Hepatocyte (in vitro differentiated cells): Measurements from ENCODE around the gene APBB2. TPM values are rescaled to one million over a fixed set of nuclear protein-coding genes. Genes with fewer than 3 reads are reported as not detected.

ENCODE experiments used
- DNase-seq: peaks from one replicate; pipeline ENCODE4 v3.0.0-alpha.2; 2016; ENCODE audit warnings: low spot score
- H2AFZ ChIP-seq: fragments of 200-600 bp; sonication (generic); 2 replicates; pipeline ENCODE4 v1.6.0; 2016; ENCODE audit warnings: antibody characterized with exemption, mild to moderate bottlenecking
- H3K27ac ChIP-seq: fragments of 200-600 bp; sonication (generic); 2 replicates; pipeline ENCODE4 v1.5.1; 2016; ENCODE audit warnings: mild to moderate bottlenecking
- H3K27me3 ChIP-seq: fragments of 200-600 bp; sonication (generic); 2 replicates; pipeline ENCODE4 v1.6.1; 2016
- H3K36me3 ChIP-seq: fragments of 200-600 bp; sonication (generic); replicated peaks from 2 replicates; pipeline ENCODE4 v1.5.1; 2016; ENCODE audit warnings: low read depth; ENCODE audit not compliant: insufficient read depth
- H3K4me1 ChIP-seq: fragments of 200-600 bp; sonication (generic); 2 replicates; pipeline ENCODE4 v1.5.1; 2016; ENCODE audit warnings: mild to moderate bottlenecking, moderate library complexity; ENCODE audit not compliant: insufficient read depth
- H3K4me2 ChIP-seq: fragments of 200-600 bp; sonication (generic); 2 replicates; pipeline ENCODE4 v1.6.0; 2016
- H3K4me3 ChIP-seq: fragments of 200-600 bp; sonication (generic); 2 replicates; pipeline ENCODE4 v1.5.1; 2016; ENCODE audit warnings: mild to moderate bottlenecking
- H3K79me2 ChIP-seq: fragments of 200-600 bp; sonication (generic); 2 replicates; pipeline ENCODE4 v1.6.0; 2017; ENCODE audit warnings: mild to moderate bottlenecking
- H3K9me2 ChIP-seq: fragments of 200-600 bp; sonication (generic); replicated peaks from 2 replicates; pipeline ENCODE4 v1.6.0; 2017; ENCODE audit warnings: mild to moderate bottlenecking; ENCODE audit not compliant: insufficient read depth
- H3K9me3 ChIP-seq: fragments of 200-600 bp; sonication (generic); 2 replicates; pipeline ENCODE4 v1.5.1; 2016; ENCODE audit warnings: low read depth, mild to moderate bottlenecking
- H4K20me1 ChIP-seq: fragments of 200-600 bp; sonication (generic); 2 replicates; pipeline ENCODE4 v1.6.0; 2016; ENCODE audit warnings: mild to moderate bottlenecking; ENCODE audit not compliant: insufficient read depth, poor library complexity, severe bottlenecking
- EZH2 ChIP-seq: fragments of 200-600 bp; sonication (generic); IDR thresholded peaks from 2 replicates; pipeline ENCODE4 v1.6.1; 2016; ENCODE audit warnings: antibody characterized with exemption, mild to moderate bottlenecking, borderline replicate concordance
- EZH2phosphoT487 ChIP-seq: fragments of 200-600 bp; sonication (generic); IDR thresholded peaks from one replicate; pipeline ENCODE4 v1.6.1; 2018; ENCODE audit warnings: antibody characterized with exemption, mild to moderate bottlenecking, low read depth, moderate library complexity; ENCODE audit not compliant: unreplicated experiment, severe bottlenecking
- WGBS: methylation state at CpG from one replicate; pipeline ENCODE4 v1.1.6; 2016; ENCODE audit warnings: low lambda C conversion rate; ENCODE audit errors: missing lambda C conversion rate; 5-methylcytosine and 5-hydroxymethylcytosine counted together
- polyA plus RNA-seq: library from polyadenylated mRNA; unstranded; fragments of >200 nt; fragmentation: Nextera tagmentation; extraction: Ambion mirVana; gene quantifications from 2 replicates; pipeline ENCODE4 v1.2.1, GENCODE V29; 2016
- total RNA-seq: library from RNA; depleted of rRNA; stranded (reverse); fragments of >200 nt; gene quantifications from 2 replicates; pipeline ENCODE4 v1.2.3, GENCODE V29; 2014
- TF ChIP-seq, protein P1 (sequence below): fragments of 200-600 bp; sonication (generic); IDR thresholded peaks from 2 replicates; pipeline ENCODE4 v1.5.1; 2016; ENCODE audit warnings: antibody characterized with exemption, mild to moderate bottlenecking; ENCODE audit not compliant: poor library complexity

The APBB2 gene
- total and polyA plus RNA-seq, 2 experiments from 2014 or later, result 23.4 to 47.5 TPM

- Histone ChIP-seq H4K20me1 (no peaks in the 10 kb centered on the region), H3K4me3 (no peak overlapping the region), H2AFZ (no peak overlapping the region), H3K9me2 (no peaks in the 10 kb centered on the region), H3K79me2 (no peaks in the 10 kb centered on the region), H3K4me1 (peaks cover 10% of the 10 kb centered on the region), H3K27ac (no peak overlapping the region), H3K4me2 (no peak overlapping the region), H3K27me3 (no peaks in the 10 kb centered on the region), H3K9me3 (no peaks in the 10 kb centered on the region), H3K36me3 (no peaks in the 10 kb centered on the region)
- WGBS, result 58% methylated on average over 3 of the region's 3 CpGs
- TF ChIP-seq EZH2phosphoT487 (no peak), EZH2 (no peak)
- TF ChIP-seq, protein P1, sequence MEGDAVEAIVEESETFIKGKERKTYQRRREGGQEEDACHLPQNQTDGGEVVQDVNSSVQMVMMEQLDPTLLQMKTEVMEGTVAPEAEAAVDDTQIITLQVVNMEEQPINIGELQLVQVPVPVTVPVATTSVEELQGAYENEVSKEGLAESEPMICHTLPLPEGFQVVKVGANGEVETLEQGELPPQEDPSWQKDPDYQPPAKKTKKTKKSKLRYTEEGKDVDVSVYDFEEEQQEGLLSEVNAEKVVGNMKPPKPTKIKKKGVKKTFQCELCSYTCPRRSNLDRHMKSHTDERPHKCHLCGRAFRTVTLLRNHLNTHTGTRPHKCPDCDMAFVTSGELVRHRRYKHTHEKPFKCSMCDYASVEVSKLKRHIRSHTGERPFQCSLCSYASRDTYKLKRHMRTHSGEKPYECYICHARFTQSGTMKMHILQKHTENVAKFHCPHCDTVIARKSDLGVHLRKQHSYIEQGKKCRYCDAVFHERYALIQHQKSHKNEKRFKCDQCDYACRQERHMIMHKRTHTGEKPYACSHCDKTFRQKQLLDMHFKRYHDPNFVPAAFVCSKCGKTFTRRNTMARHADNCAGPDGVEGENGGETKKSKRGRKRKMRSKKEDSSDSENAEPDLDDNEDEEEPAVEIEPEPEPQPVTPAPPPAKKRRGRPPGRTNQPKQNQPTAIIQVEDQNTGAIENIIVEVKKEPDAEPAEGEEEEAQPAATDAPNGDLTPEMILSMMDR, result no peak
- no peak for DNase-seq
Measured at GRCh38 chr4:40874901-40875300, 339.4 kb downstream of the APBB2 start.

GRCh38 chr4:40874331-40874730, 340.0 kb downstream of the APBB2 start:
- Histone ChIP-seq H3K27me3 (no peaks in the 10 kb centered on the region), H3K4me2 (no peak overlapping the region), H4K20me1 (no peaks in the 10 kb centered on the region), H3K4me1 (peaks cover 10% of the 10 kb centered on the region), H3K79me2 (no peaks in the 10 kb centered on the region), H3K36me3 (no peaks in the 10 kb centered on the region), H3K9me3 (no peaks in the 10 kb centered on the region), H3K9me2 (no peaks in the 10 kb centered on the region), H3K27ac (no peak overlapping the region), H2AFZ (no peak overlapping the region), H3K4me3 (no peak overlapping the region)
- DNase-seq, result no peak
- WGBS, result 71% methylated on average over 7 of the region's 7 CpGs
- TF ChIP-seq, protein P1, result no peak
- no peak for TF ChIP-seq EZH2
- TF ChIP-seq EZH2phosphoT487, result no peak

DNA sequence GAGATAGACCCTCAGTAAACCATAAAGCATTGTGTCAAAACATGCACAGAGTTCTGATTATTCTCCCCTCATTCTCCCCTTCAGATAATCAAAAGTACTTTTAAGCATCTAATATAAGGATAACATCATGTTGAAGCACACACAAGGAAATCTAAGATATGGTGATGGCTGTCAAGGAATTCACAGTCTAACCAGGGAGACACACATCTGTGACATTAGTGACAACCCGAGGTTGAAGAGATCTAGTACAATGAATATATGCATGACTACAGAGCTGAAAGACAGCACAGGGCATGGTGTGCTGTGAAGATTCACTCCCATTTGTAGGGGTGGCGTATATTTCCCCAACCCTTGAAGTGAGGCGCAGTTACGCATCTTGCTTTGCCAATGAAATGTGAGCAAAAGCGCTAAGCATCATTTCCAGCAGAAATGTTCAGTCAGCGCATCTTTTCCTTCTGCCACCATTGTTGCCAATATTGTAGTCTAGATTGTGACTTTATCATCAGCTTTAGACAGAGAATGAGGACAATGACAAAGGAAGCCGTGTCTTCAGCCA, 342.6 kb downstream of the APBB2 start:
- WGBS, result 96% methylated on average over 7 of the region's 7 CpGs
- H3K36me3 ChIP-seq, result no peaks in the 10 kb centered on the region
- DNase-seq, result no peak
- no peaks in the 10 kb centered on the region for H3K27me3 ChIP-seq
- H3K4me3 ChIP-seq, result no peak overlapping the region
- no peak for TF ChIP-seq EZH2
- TF ChIP-seq EZH2phosphoT487, result no peak
- TF ChIP-seq, protein P1, result no peak
- no peak overlapping the region for H3K27ac ChIP-seq
- peaks cover 10% of the 10 kb centered on the region for H3K4me1 ChIP-seq
- no peaks in the 10 kb centered on the region for H3K9me2 ChIP-seq
- H2AFZ ChIP-seq, result no peak overlapping the region
- H4K20me1 ChIP-seq, result no peaks in the 10 kb centered on the region
- H3K79me2 ChIP-seq, result no peaks in the 10 kb centered on the region
- no peaks in the 10 kb centered on the region for H3K9me3 ChIP-seq
- no peak overlapping the region for H3K4me2 ChIP-seq
